Liver (tissue), 9 donors: ENCODE data around the gene LRRC27. TPM values are rescaled to one million over a fixed set of nuclear protein-coding genes. Genes with fewer than 3 reads are reported as not detected.

ENCODE experiments used
- DNase-seq: peaks from one replicate; pipeline ENCODE4 v3.0.0-alpha.2; 2017; ENCODE audit warnings: low spot score
- H3K27ac ChIP-seq, 2 donors: one replicate each; pipeline ENCODE4 v1.7.0; 2013; ENCODE audit warnings: inconsistent platforms in 2 of 2, low read length in 2 of 2, control low read depth in 1 of 2, low read depth in 1 of 2, mild to moderate bottlenecking in 1 of 2
- H3K27me3 ChIP-seq, 4 donors: one replicate each; pipeline versions ENCODE4 v1.6.1 to v1.7.0; 2013; ENCODE audit warnings: low read length in 3 of 4, inconsistent platforms in 1 of 4, mild to moderate bottlenecking in 1 of 4, moderate library complexity in 1 of 4; ENCODE audit not compliant: control insufficient read depth in 4 of 4, insufficient read depth in 4 of 4
- H3K36me3 ChIP-seq, 4 donors: one replicate each; pipeline versions ENCODE4 v1.6.1 to v1.7.0; 2013; ENCODE audit warnings: low read length in 3 of 4, mild to moderate bottlenecking in 3 of 4, low read depth in 1 of 4, moderate library complexity in 1 of 4; ENCODE audit not compliant: control insufficient read depth in 4 of 4, insufficient read depth in 3 of 4
- H3K4me1 ChIP-seq, 4 donors: one replicate each; pipeline versions ENCODE4 v1.6.1 to v1.7.0; 2013; ENCODE audit warnings: low read length in 3 of 4, mild to moderate bottlenecking in 3 of 4, moderate library complexity in 1 of 4; ENCODE audit not compliant: control insufficient read depth in 4 of 4, insufficient read depth in 4 of 4
- H3K4me3 ChIP-seq, 3 donors: one replicate each; pipeline versions ENCODE4 v1.6.1 to v1.7.0; 2013; ENCODE audit warnings: low read length in 3 of 3, control low read depth in 1 of 3, low read depth in 1 of 3, mild to moderate bottlenecking in 1 of 3
- H3K9ac ChIP-seq, 2 donors: one replicate each; pipeline ENCODE4 v1.7.0; 2013; ENCODE audit warnings: low read length in 2 of 2, mild to moderate bottlenecking in 2 of 2, moderate library complexity in 2 of 2, control low read depth in 1 of 2, low read depth in 1 of 2
- H3K9me3 ChIP-seq, 4 donors: one replicate each; pipeline versions ENCODE4 v1.6.1 to v1.7.0; 2013; ENCODE audit warnings: low read length in 3 of 4; ENCODE audit not compliant: control insufficient read depth in 4 of 4
- FOXA1 ChIP-seq: IDR thresholded peaks from 2 replicates; pipeline ENCODE4 v1.6.1; 2016; ENCODE audit warnings: antibody characterized with exemption
- GABPA ChIP-seq, 2 donors: IDR thresholded peaks in 1 of 2; conservative IDR thresholded peaks in 1 of 2; 2 replicates each; pipeline ENCODE4 v1.6.1; 2016; ENCODE audit warnings: antibody characterized with exemption in 2 of 2, mild to moderate bottlenecking in 1 of 2, moderate library complexity in 1 of 2
- HNF4A ChIP-seq, 2 donors: conservative IDR thresholded peaks; 2 replicates each; pipeline ENCODE4 v1.6.1; 2016; ENCODE audit warnings: antibody characterized with exemption in 2 of 2, mild to moderate bottlenecking in 2 of 2
- HNF4G ChIP-seq: IDR thresholded peaks from 2 replicates; pipeline ENCODE4 v1.6.1; 2016; ENCODE audit warnings: antibody characterized with exemption
- JUND ChIP-seq, 2 donors: IDR thresholded peaks; 2 replicates each; pipeline ENCODE4 v1.6.1; 2016; ENCODE audit warnings: antibody characterized with exemption in 2 of 2
- NR2F2 ChIP-seq: IDR thresholded peaks from 2 replicates; pipeline ENCODE4 v1.6.1; 2016; ENCODE audit warnings: antibody characterized with exemption
- RXRA ChIP-seq, 2 donors: IDR thresholded peaks; 2 replicates each; pipeline ENCODE4 v1.6.1; 2017 to 2018; ENCODE audit warnings: antibody characterized with exemption in 2 of 2, mild to moderate bottlenecking in 1 of 2
- SP1 ChIP-seq: IDR thresholded peaks from 2 replicates; pipeline ENCODE4 v1.6.1; 2018; ENCODE audit warnings: antibody characterized with exemption, mild to moderate bottlenecking
- TAF1 ChIP-seq: conservative IDR thresholded peaks from 2 replicates; pipeline ENCODE4 v1.6.1; 2016; ENCODE audit warnings: antibody characterized with exemption, mild to moderate bottlenecking
- YY1 ChIP-seq: IDR thresholded peaks from 2 replicates; pipeline ENCODE4 v1.6.1; 2016; ENCODE audit warnings: antibody characterized with exemption, mild to moderate bottlenecking
- WGBS: extraction: QIAGEN DNeasy Blood & Tissue Kit; methylation state at CpG from one replicate; pipeline ENCODE4 v1.1.7; 2013; 5-methylcytosine and 5-hydroxymethylcytosine counted together
- polyA plus RNA-seq, 2 donors: library from polyadenylated mRNA; stranded (reverse) in 1 of 2; unstranded in 1 of 2; fragments of 200-250 nt in 1 of 2; fragments of >200 nt in 1 of 2; fragmentation: Nextera tagmentation in 1 of 2; extraction: Ambion mirVana in 1 of 2; gene quantifications; one replicate each; pipeline versions ENCODE4 v1.2.1 to v1.2.3, GENCODE V29; 2013 to 2015
- total RNA-seq, 2 donors: library from RNA; depleted of rRNA; stranded (reverse); fragments of >200 nt; gene quantifications; one replicate each; pipeline ENCODE4 v1.2.3, GENCODE V29; 2014
- TF ChIP-seq, protein P1 (sequence below): IDR thresholded peaks from 2 replicates; pipeline ENCODE4 v1.6.1; 2016; ENCODE audit warnings: antibody characterized with exemption
- TF ChIP-seq, protein P2 (sequence below): IDR thresholded peaks from 2 replicates; pipeline ENCODE4 v1.6.1; 2016; ENCODE audit warnings: antibody characterized with exemption
- TF ChIP-seq, protein P3 (sequence below): fragments of 150-350 bp; IDR thresholded peaks from 2 replicates; pipeline ENCODE4 v1.5.1; 2017; ENCODE audit warnings: improper control_type of control experiment, low read depth, low read length; ENCODE audit not compliant: missing input control
- donor health status: healthy.
- donor health status: healthy.
- donor health status: healthy.
- donor health status: healthy.
- donor health status: healthy.

Gene LRRC27
- total and polyA plus RNA-seq, 4 donors, result 1.8 to 2.8 (median 2.6) TPM

DNA sequence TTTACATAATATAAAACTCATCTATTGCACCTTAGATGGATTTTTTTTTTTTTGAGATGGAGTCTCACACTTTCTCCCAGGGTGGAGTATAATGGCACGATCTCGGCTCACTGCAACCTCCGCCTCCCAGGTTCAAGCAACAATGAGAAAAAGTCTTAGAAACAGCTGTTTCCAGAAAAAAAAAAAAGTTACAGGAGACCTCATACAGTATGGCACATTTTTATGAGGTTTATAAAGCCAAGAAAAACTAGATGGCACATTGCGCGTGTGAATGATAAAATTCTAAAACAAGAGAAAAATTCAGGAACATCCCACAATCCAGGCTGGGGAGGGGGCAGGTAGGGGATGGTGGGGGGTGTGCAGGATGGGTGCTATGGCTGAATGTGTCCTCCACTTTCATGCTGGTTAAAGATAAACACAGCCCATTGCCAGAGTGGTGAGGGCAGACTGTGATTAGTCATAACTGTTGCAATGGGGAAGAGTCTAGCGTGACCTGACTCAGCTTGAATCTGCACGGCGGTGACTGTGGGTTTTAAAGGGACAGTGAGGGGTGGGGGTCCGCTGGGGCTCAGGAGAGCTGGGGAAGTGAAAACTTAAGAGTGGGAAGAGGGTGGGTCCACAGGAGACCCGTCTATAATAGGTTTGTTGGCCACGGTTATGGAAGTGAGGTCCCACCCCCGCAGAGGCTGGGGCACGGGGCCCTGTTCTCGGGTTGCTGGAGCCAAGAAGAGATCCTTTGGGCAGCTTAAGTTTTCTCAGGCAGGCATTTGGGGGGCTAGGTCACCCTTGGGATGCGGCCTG is 11.9 kb upstream of the LRRC27 start:
- no peaks in the 10 kb centered on the region for H3K27me3 ChIP-seq
- no peak overlapping the region for H3K4me3 ChIP-seq
- no peak overlapping the region for H3K27ac ChIP-seq
- TF ChIP-seq, protein P1, sequence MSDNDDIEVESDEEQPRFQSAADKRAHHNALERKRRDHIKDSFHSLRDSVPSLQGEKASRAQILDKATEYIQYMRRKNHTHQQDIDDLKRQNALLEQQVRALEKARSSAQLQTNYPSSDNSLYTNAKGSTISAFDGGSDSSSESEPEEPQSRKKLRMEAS, result no peak
- TF ChIP-seq TAF1 (no peak), HNF4G (no peak), NR2F2 (no peak)
- H3K36me3 ChIP-seq, result no peaks in the 10 kb centered on the region
- 74% methylated on average over 15 of the region's 15 CpGs for WGBS
- no peaks in the 10 kb centered on the region for H3K9me3 ChIP-seq
- no peak for DNase-seq
- peaks cover 0 to 2% (median 2%) of the 10 kb centered on the region in 4 donors for H3K4me1 ChIP-seq
- H3K9ac ChIP-seq, result no peak overlapping the region

DNA sequence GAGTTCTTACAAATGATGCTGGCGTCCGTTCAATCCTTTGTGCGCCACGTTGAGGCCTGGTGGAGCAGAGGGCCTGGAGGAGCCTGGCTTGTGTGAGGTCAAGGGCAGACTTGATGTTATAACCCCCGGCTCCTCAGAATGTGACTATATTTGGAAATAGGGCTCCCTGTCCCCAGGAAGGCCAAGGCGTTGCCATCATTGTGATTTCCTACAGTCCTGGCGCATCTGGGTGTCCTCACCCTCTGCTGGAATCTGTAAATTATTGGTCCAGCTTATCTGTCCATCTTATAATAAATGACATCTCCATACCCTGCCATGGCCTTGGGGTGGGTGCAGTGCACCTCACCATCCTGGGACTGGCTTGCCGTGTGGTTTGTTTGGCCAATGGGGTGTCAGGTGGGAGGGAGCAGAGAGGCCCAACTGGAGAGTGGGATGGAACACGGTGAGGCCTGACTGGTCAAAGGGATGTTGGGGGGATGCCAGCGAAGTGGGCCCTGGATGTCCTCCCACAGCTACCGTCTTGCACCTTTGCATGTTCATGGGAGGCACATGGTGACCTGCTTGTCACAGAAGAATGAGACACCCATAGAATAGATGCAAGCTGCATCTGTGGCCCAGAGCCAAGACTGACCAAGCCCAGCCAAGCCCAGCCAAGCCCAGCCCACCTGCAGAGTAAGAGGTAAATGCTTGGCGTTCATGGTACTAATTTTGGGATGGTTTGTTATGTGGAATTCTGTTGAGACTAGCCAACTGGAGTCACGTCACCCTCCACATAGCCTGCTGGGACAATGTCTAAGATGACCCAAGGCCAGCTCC is 11.1 kb upstream of the LRRC27 start:
- Histone ChIP-seq H3K27me3 (no peaks in the 10 kb centered on the region), H3K9ac (no peak overlapping the region), H3K4me1 (peaks cover 0 to 2% (median 2%) of the 10 kb centered on the region in 4 donors), H3K4me3 (no peak overlapping the region), H3K36me3 (no peaks in the 10 kb centered on the region), H3K9me3 (no peaks in the 10 kb centered on the region), H3K27ac (no peak overlapping the region)
- no peak for DNase-seq
- no peak for TF ChIP-seq GABPA (IDR thresholded peaks at IDR 0.05 in 1 of 2, conservative IDR thresholded peaks at IDR 0.05 in 1 of 2)
- 91% methylated on average over 13 of the region's 13 CpGs for WGBS

DNA sequence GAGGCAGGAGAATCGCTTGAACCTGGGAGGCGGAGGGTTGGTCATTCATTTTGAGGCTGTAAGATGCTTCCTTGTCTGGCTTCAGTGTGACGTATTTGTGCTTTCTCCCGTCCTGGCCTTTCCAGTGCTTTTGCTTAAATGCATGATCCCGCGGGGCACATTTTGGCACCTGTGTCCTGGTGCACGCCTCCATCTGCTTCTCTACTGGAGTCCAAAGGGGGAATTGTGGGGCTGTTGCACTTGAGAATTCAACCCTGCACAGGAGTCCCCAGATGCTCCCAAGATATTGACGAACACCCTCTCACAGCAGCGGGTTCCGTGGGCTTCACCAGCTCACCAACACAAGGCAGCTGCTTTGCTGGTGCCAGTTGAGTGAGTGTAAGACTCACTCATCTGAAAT is 10.3 kb upstream of the LRRC27 start:
- WGBS, result 94% methylated on average over 10 of the region's 10 CpGs
- Histone ChIP-seq H3K4me1 (peaks cover 0 to 2% (median 2%) of the 10 kb centered on the region in 4 donors), H3K9me3 (no peaks in the 10 kb centered on the region), H3K27me3 (no peaks in the 10 kb centered on the region), H3K9ac (no peak overlapping the region), H3K4me3 (no peak overlapping the region), H3K27ac (no peak overlapping the region), H3K36me3 (no peaks in the 10 kb centered on the region)
- DNase-seq, result no peak
- TF ChIP-seq YY1, result no peak
- TF ChIP-seq, protein P1, result no peak

DNA sequence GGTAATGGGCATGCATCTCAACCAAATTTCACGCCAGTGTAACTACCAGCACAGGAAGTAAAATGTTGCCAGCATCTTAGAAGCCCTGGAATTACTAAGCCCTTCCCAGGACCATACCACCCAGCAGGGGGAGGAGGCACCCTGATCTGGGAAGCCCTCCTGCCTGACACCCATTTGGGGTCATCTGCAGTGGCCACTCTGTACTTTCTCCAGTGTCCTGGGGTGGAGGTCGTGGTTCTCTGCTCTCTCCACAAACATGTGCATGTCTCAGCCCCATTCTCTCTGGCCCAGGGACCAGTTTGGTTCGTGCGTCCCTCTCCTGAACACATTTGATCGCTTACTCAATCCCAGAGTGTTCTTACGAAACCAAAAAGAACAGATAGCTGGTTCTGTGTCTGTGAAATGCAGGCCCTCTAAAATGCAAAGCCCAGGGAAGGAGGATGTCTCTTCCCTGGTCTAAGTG is 9.4 kb upstream of the LRRC27 start:
- no peak overlapping the region for H3K9ac ChIP-seq
- no peak for TF ChIP-seq TAF1
- no peak for TF ChIP-seq FOXA1
- no peak for TF ChIP-seq GABPA (IDR thresholded peaks at IDR 0.05 in 1 of 2, conservative IDR thresholded peaks at IDR 0.05 in 1 of 2)
- no peak for TF ChIP-seq HNF4G
- TF ChIP-seq, protein P2, sequence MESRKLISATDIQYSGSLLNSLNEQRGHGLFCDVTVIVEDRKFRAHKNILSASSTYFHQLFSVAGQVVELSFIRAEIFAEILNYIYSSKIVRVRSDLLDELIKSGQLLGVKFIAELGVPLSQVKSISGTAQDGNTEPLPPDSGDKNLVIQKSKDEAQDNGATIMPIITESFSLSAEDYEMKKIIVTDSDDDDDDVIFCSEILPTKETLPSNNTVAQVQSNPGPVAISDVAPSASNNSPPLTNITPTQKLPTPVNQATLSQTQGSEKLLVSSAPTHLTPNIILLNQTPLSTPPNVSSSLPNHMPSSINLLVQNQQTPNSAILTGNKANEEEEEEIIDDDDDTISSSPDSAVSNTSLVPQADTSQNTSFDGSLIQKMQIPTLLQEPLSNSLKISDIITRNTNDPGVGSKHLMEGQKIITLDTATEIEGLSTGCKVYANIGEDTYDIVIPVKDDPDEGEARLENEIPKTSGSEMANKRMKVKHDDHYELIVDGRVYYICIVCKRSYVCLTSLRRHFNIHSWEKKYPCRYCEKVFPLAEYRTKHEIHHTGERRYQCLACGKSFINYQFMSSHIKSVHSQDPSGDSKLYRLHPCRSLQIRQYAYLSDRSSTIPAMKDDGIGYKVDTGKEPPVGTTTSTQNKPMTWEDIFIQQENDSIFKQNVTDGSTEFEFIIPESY, result no peak
- TF ChIP-seq, protein P3, sequence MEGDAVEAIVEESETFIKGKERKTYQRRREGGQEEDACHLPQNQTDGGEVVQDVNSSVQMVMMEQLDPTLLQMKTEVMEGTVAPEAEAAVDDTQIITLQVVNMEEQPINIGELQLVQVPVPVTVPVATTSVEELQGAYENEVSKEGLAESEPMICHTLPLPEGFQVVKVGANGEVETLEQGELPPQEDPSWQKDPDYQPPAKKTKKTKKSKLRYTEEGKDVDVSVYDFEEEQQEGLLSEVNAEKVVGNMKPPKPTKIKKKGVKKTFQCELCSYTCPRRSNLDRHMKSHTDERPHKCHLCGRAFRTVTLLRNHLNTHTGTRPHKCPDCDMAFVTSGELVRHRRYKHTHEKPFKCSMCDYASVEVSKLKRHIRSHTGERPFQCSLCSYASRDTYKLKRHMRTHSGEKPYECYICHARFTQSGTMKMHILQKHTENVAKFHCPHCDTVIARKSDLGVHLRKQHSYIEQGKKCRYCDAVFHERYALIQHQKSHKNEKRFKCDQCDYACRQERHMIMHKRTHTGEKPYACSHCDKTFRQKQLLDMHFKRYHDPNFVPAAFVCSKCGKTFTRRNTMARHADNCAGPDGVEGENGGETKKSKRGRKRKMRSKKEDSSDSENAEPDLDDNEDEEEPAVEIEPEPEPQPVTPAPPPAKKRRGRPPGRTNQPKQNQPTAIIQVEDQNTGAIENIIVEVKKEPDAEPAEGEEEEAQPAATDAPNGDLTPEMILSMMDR, result no peak
- TF ChIP-seq JUND (IDR thresholded peaks at IDR 0.05), result no peak
- no peak for TF ChIP-seq SP1
- TF ChIP-seq, protein P1, result no peak
- no peak for TF ChIP-seq HNF4A (conservative IDR thresholded peaks at IDR 0.05)
- no peak for TF ChIP-seq RXRA (IDR thresholded peaks at IDR 0.05)
- WGBS, result 43% methylated on average over 6 of the region's 6 CpGs

More for the DNA sequence above, 9.4 kb upstream of the LRRC27 start:
- Histone ChIP-seq H3K36me3 (no peaks in the 10 kb centered on the region), H3K27me3 (no peaks in the 10 kb centered on the region), H3K4me3 (no peak overlapping the region), H3K27ac (no peak overlapping the region), H3K4me1 (peaks cover 0 to 2% (median 2%) of the 10 kb centered on the region in 4 donors), H3K9me3 (no peaks in the 10 kb centered on the region)
- no peak for DNase-seq
